Activated T-cell treated with anti-CD3 and anti-CD28 coated beads, Interleukin-2, amount 50 U/mL, for 72 hours (primary cell): ENCODE results near the gene CTSE. TPM values are rescaled to one million over a fixed set of nuclear protein-coding genes. Genes with fewer than 3 reads are reported as not detected.

Experiments
- ATAC-seq, 2 donors: fragments of 150-1000 bp; cut with Tn5 transposase; replicated peaks in 1 of 2; 2 replicates each; pipeline ENCODE4 v1.10.0; 2021; ENCODE audit warnings: moderate library complexity in 2 of 2, mild to moderate bottlenecking in 1 of 2
- DNase-seq, 2 donors: peaks; one replicate each; pipeline ENCODE4 v3.0.0; 2021 to 2022; ENCODE audit warnings: mixed read lengths in 1 of 2
- H3K27ac Mint-ChIP-seq: one replicate; pipeline ENCODE4 v1.8.0; 2022; ENCODE audit warnings: mild to moderate bottlenecking, moderate library complexity, mixed read lengths
- H3K27me3 Mint-ChIP-seq: one replicate; pipeline ENCODE4 v1.8.0; 2022; ENCODE audit warnings: low read depth, mixed read lengths
- H3K36me3 Mint-ChIP-seq, 2 donors: one replicate each; pipeline ENCODE4 v1.8.0; 2022; ENCODE audit warnings: mixed read lengths in 2 of 2, mild to moderate bottlenecking in 1 of 2; ENCODE audit not compliant: insufficient read depth in 2 of 2
- H3K4me1 Mint-ChIP-seq: one replicate; pipeline ENCODE4 v1.8.0; 2022; ENCODE audit warnings: low read depth, mixed read lengths
- H3K4me3 Mint-ChIP-seq, 2 donors: one replicate each; pipeline ENCODE4 v1.8.0; 2022; ENCODE audit warnings: mild to moderate bottlenecking in 2 of 2, mixed read lengths in 2 of 2, moderate library complexity in 2 of 2
- H3K9me3 Mint-ChIP-seq, 2 donors: one replicate each; pipeline ENCODE4 v1.8.0; 2022; ENCODE audit warnings: mixed read lengths in 2 of 2
- total RNA-seq, 2 donors: library from RNA; stranded (reverse); gene quantifications; one replicate each; pipeline ENCODE4 v1.2.3, GENCODE V29; 2022

The CTSE gene
- total RNA-seq, 2 donors from 2014 or later, result not detected

GRCh38 chr1:205990226-205990625 is 33.5 kb downstream of the CTSE start:
- Mint-ChIP-seq H3K27ac (no peak overlapping the region), H3K4me3 (no peak overlapping the region), H3K9me3 (no peaks in the 10 kb centered on the region), H3K4me1 (no peaks in the 10 kb centered on the region), H3K36me3 (no peaks in the 10 kb centered on the region), H3K27me3 (peaks cover 34% of the 10 kb centered on the region)
- no peak for ATAC-seq
- DNase-seq, result no peak

GRCh38 chr1:205989786-205990185 is 33.9 kb downstream of the CTSE start:
- Mint-ChIP-seq H3K4me3 (no peak overlapping the region), H3K9me3 (no peaks in the 10 kb centered on the region), H3K27me3 (peaks cover 34% of the 10 kb centered on the region), H3K27ac (no peak overlapping the region), H3K36me3 (no peaks in the 10 kb centered on the region), H3K4me1 (no peaks in the 10 kb centered on the region)
- ATAC-seq (no peak), DNase-seq (no peak)

GRCh38 chr1:205988585-205988995 is 35.1 kb downstream of the CTSE start:
- Mint-ChIP-seq H3K27ac (no peak overlapping the region), H3K4me3 (no peak overlapping the region), H3K4me1 (no peaks in the 10 kb centered on the region), H3K9me3 (no peaks in the 10 kb centered on the region), H3K36me3 (no peaks in the 10 kb centered on the region), H3K27me3 (peaks cover 26% of the 10 kb centered on the region)
- ATAC-seq (no peak), DNase-seq (no peak)

- Mint-ChIP-seq H3K4me3 (no peak overlapping the region), H3K27ac (no peak overlapping the region), H3K4me1 (no peaks in the 10 kb centered on the region), H3K9me3 (peaks cover 3 to 5% of the 10 kb centered on the region in 2 donors), H3K27me3 (peaks cover 20% of the 10 kb centered on the region), H3K36me3 (no peaks in the 10 kb centered on the region)
- no peak for DNase-seq
- no peak for ATAC-seq
Observed at GRCh38 chr1:205986861-205987260, 36.8 kb downstream of the CTSE start.

GRCh38 chr1:205986292-205986691 is 37.4 kb downstream of the CTSE start:
- no peaks in the 10 kb centered on the region for H3K36me3 Mint-ChIP-seq
- no peaks in the 10 kb centered on the region for H3K4me1 Mint-ChIP-seq
- ATAC-seq (no peak), DNase-seq (no peak)
- H3K4me3 Mint-ChIP-seq, result no peak overlapping the region
- no peak overlapping the region for H3K27ac Mint-ChIP-seq
- peaks cover 3 to 6% of the 10 kb centered on the region in 2 donors for H3K9me3 Mint-ChIP-seq
- H3K27me3 Mint-ChIP-seq, result peaks cover 14% of the 10 kb centered on the region

- Mint-ChIP-seq H3K27ac (no peak overlapping the region), H3K9me3 (peaks cover 3 to 7% of the 10 kb centered on the region in 2 donors), H3K36me3 (no peaks in the 10 kb centered on the region), H3K27me3 (peaks cover 10% of the 10 kb centered on the region), H3K4me3 (no peak overlapping the region), H3K4me1 (no peaks in the 10 kb centered on the region)
- DNase-seq (no peak), ATAC-seq (no peak)
Observed at GRCh38 chr1:205985330-205986005, 38.2 kb downstream of the CTSE start.

GRCh38 chr1:205983925-205984725 is 39.6 kb downstream of the CTSE start:
- Mint-ChIP-seq H3K27ac (no peak overlapping the region), H3K27me3 (no peaks in the 10 kb centered on the region), H3K4me3 (no peak overlapping the region), H3K9me3 (peaks cover 3 to 7% of the 10 kb centered on the region in 2 donors), H3K36me3 (no peaks in the 10 kb centered on the region), H3K4me1 (no peaks in the 10 kb centered on the region)
- ATAC-seq (peak; percentile 47 to 56), DNase-seq (peak; percentile 21 to 32)

- Mint-ChIP-seq H3K4me1 (no peaks in the 10 kb centered on the region), H3K36me3 (no peaks in the 10 kb centered on the region), H3K27me3 (no peaks in the 10 kb centered on the region), H3K4me3 (no peak overlapping the region), H3K9me3 (peaks cover 3 to 7% of the 10 kb centered on the region in 2 donors), H3K27ac (no peak overlapping the region)
- ATAC-seq (no peak), DNase-seq (no peak)
Observed at GRCh38 chr1:205981257-205981656, 42.4 kb downstream of the CTSE start.

GRCh38 chr1:205980237-205980870 is 43.3 kb downstream of the CTSE start:
- Mint-ChIP-seq H3K4me3 (no peak overlapping the region), H3K27ac (no peak overlapping the region), H3K27me3 (no peaks in the 10 kb centered on the region), H3K9me3 (peaks cover 3 to 7% of the 10 kb centered on the region in 2 donors), H3K4me1 (no peaks in the 10 kb centered on the region), H3K36me3 (no peaks in the 10 kb centered on the region)
- DNase-seq (no peak), ATAC-seq (no peak)

- DNase-seq (no peak), ATAC-seq (no peak)
- H3K27me3 Mint-ChIP-seq, result no peaks in the 10 kb centered on the region
- H3K4me3 Mint-ChIP-seq, result no peak overlapping the region
- peaks cover 8 to 15% of the 10 kb centered on the region in 2 donors for H3K9me3 Mint-ChIP-seq
- no peak overlapping the region for H3K27ac Mint-ChIP-seq
- no peaks in the 10 kb centered on the region for H3K4me1 Mint-ChIP-seq
- no peaks in the 10 kb centered on the region for H3K36me3 Mint-ChIP-seq
Observed at GRCh38 chr1:205979301-205979700, 44.4 kb downstream of the CTSE start.

GRCh38 chr1:205978676-205979075 is 45.0 kb downstream of the CTSE start:
- DNase-seq, result no peak
- Mint-ChIP-seq H3K27me3 (no peaks in the 10 kb centered on the region), H3K4me3 (no peak overlapping the region), H3K27ac (no peak overlapping the region), H3K9me3 (peaks cover 12 to 20% of the 10 kb centered on the region in 2 donors), H3K4me1 (no peaks in the 10 kb centered on the region), H3K36me3 (no peaks in the 10 kb centered on the region)
- no peak for ATAC-seq

GRCh38 chr1:205977402-205978014 is 46.2 kb downstream of the CTSE start:
- Mint-ChIP-seq H3K36me3 (no peaks in the 10 kb centered on the region), H3K27me3 (no peaks in the 10 kb centered on the region), H3K4me3 (no peak overlapping the region), H3K4me1 (no peaks in the 10 kb centered on the region), H3K9me3 (peaks cover 16 to 25% of the 10 kb centered on the region in 2 donors), H3K27ac (no peak overlapping the region)
- ATAC-seq, result peak; percentile 81 to 83
- DNase-seq, result peak; percentile 77 to 81
